Mesendoderm (in vitro differentiated cells): Measurements from ENCODE around the gene NME3.

Experiments used
- DNase-seq: peaks from one replicate; pipeline ENCODE4 v3.0.0; 2013
- H2AK5ac ChIP-seq: 2 replicates; pipeline ENCODE4 v1.6.1; 2013; ENCODE audit warnings: low read length, inconsistent platforms
- H2BK120ac ChIP-seq: 2 replicates; pipeline ENCODE4 v1.6.1; 2013; ENCODE audit warnings: low read depth, mild to moderate bottlenecking, low read length, moderate library complexity, mixed read lengths
- H2BK15ac ChIP-seq: replicated peaks from 2 replicates; pipeline ENCODE4 v1.6.1; 2013; ENCODE audit warnings: low read depth, mild to moderate bottlenecking, moderate library complexity
- H2BK5ac ChIP-seq: 2 replicates; pipeline ENCODE4 v1.6.1; 2013; ENCODE audit warnings: low read length, inconsistent platforms
- H3K18ac ChIP-seq: 2 replicates; pipeline ENCODE4 v1.6.1; 2013; ENCODE audit warnings: mild to moderate bottlenecking, low read length, mixed read lengths
- H3K23ac ChIP-seq: one replicate; pipeline ENCODE4 v1.6.1; 2013; ENCODE audit warnings: low read length
- H3K27ac ChIP-seq: 2 replicates; pipeline ENCODE4 v1.5.1; 2013; ENCODE audit warnings: low read depth, mild to moderate bottlenecking, inconsistent platforms, low read length, moderate library complexity
- H3K27me3 ChIP-seq: 2 replicates; pipeline ENCODE4 v1.6.1; 2013; ENCODE audit warnings: low read length, control low read depth, mild to moderate bottlenecking, inconsistent platforms; ENCODE audit not compliant: insufficient read depth, poor library complexity
- H3K36me3 ChIP-seq: 2 replicates; pipeline ENCODE4 v1.6.1; 2013; ENCODE audit warnings: low read length, inconsistent platforms; ENCODE audit not compliant: control insufficient read depth, insufficient read depth
- H3K4ac ChIP-seq: one replicate; pipeline ENCODE4 v1.6.1; 2013; ENCODE audit warnings: low read depth, mild to moderate bottlenecking, low read length, moderate library complexity
- H3K4me1 ChIP-seq: 2 replicates; pipeline ENCODE4 v1.6.1; 2013; ENCODE audit warnings: low read depth, low read length, inconsistent platforms; ENCODE audit not compliant: control insufficient read depth
- H3K4me2 ChIP-seq: 2 replicates; pipeline ENCODE4 v1.6.1; 2013; ENCODE audit warnings: low read length
- H3K4me3 ChIP-seq: 2 replicates; pipeline ENCODE4 v1.5.1; 2013; ENCODE audit warnings: mild to moderate bottlenecking, low read length
- H3K56ac ChIP-seq: one replicate; pipeline ENCODE4 v1.6.1; 2013; ENCODE audit warnings: low read length
- H3K79me1 ChIP-seq: 2 replicates; pipeline ENCODE4 v1.6.1; 2013; ENCODE audit warnings: low read length, inconsistent platforms
- H3K79me2 ChIP-seq: 2 replicates; pipeline ENCODE4 v1.6.1; 2013; ENCODE audit warnings: mild to moderate bottlenecking, low read length; ENCODE audit not compliant: control insufficient read depth, insufficient read depth
- H3K9ac ChIP-seq: 2 replicates; pipeline ENCODE4 v1.6.1; 2013; ENCODE audit warnings: low read length, inconsistent platforms
- H4K5ac ChIP-seq: one replicate; pipeline ENCODE4 v1.6.1; 2013; ENCODE audit warnings: low read length
- H4K8ac ChIP-seq: one replicate; pipeline ENCODE4 v1.6.1; 2013; ENCODE audit warnings: low read depth, mild to moderate bottlenecking, control low read depth, low read length, moderate library complexity
- WGBS: extraction: QIAGEN DNeasy Blood & Tissue Kit; methylation state at CpG from one replicate; pipeline ENCODE4 v1.1.7; 2013; ENCODE audit warnings: low lambda C conversion rate, missing lambda C conversion rate; ENCODE audit not compliant: insufficient coverage; ENCODE audit errors: extremely low coverage; 5-methylcytosine and 5-hydroxymethylcytosine counted together

Gene NME3

DNA sequence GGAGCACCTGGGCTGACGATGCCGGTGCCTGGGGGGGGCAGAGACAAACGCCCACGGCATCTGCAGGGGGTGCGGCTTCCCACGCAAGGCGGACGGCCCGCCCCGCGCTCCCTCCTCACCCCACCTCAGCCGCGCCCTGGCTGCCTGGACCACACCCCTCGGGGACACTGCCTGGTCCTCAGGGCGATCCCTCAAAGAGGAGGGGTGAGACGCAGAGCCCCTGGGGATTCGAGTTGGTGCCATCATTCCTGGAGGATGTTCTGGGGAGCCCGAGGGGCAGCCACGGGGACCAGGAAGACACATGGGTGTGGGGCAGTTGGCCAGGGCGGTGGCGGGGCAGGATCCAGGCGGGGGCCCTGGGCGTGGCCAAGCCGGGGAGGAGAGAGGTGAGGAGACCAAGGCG lies 18.3 kb upstream of the NME3 start:
- H3K4me2 ChIP-seq: no peak overlapping the region
- no peak overlapping the region for H4K5ac ChIP-seq
- H3K4me3 ChIP-seq: no peak overlapping the region
- H3K9ac ChIP-seq: no peak overlapping the region
- no peaks in the 10 kb centered on the region for H3K27me3 ChIP-seq
- H2BK15ac ChIP-seq: no peak overlapping the region
- H3K4me1 ChIP-seq: no peaks in the 10 kb centered on the region
- H3K27ac ChIP-seq: no peak overlapping the region
- no CpG with 5 or more reads among the region's 25 CpGs for WGBS
- peaks cover 11% of the 10 kb centered on the region for H3K79me1 ChIP-seq
- no peak for DNase-seq
- H2BK5ac ChIP-seq: no peak overlapping the region
- H2BK120ac ChIP-seq: no peak overlapping the region
- peaks cover 13% of the 10 kb centered on the region for H3K79me2 ChIP-seq
- H2AK5ac ChIP-seq: no peak overlapping the region
- no peak overlapping the region for H3K4ac ChIP-seq
- no peak overlapping the region for H4K8ac ChIP-seq
- no peak overlapping the region for H3K18ac ChIP-seq
- no peak overlapping the region for H3K56ac ChIP-seq
- no peak overlapping the region for H3K23ac ChIP-seq
- H3K36me3 ChIP-seq: peaks cover 2% of the 10 kb centered on the region

DNA sequence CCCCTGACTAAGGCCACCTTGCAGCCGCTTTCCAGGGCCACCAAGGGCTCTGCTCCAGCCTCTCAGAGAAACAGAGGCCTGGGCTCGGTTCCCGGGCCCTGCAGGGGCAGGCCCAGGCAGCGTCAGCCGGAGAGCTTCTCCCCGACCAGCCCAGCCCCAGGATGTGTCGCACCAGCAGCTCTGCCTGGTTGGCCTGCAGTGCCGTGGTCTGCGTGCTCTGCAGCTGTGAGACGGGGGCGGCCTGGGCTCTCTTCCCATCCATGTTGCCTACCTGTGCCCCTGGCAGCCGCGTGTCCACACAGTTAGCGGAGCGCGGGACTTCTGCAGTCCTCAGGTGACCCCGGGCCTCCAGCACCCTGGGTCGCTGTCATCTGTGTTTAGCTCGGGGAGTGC lies 17.4 kb upstream of the NME3 start:
- H3K23ac ChIP-seq: no peak overlapping the region
- H3K4me1 ChIP-seq: no peaks in the 10 kb centered on the region
- H3K56ac ChIP-seq: no peak overlapping the region
- WGBS: no CpG with 5 or more reads among the region's 19 CpGs
- no peaks in the 10 kb centered on the region for H3K27me3 ChIP-seq
- no peak overlapping the region for H2BK120ac ChIP-seq
- H4K5ac ChIP-seq: no peak overlapping the region
- no peak overlapping the region for H3K18ac ChIP-seq
- H3K27ac ChIP-seq: no peak overlapping the region
- peaks cover 11% of the 10 kb centered on the region for H3K79me1 ChIP-seq
- DNase-seq: no peak
- H3K4me2 ChIP-seq: no peak overlapping the region
- no peak overlapping the region for H4K8ac ChIP-seq
- H3K9ac ChIP-seq: no peak overlapping the region
- H3K4ac ChIP-seq: no peak overlapping the region
- peaks cover 19% of the 10 kb centered on the region for H3K79me2 ChIP-seq
- H3K4me3 ChIP-seq: no peak overlapping the region
- peaks cover 2% of the 10 kb centered on the region for H3K36me3 ChIP-seq
- no peak overlapping the region for H2BK15ac ChIP-seq
- H2BK5ac ChIP-seq: no peak overlapping the region
- H2AK5ac ChIP-seq: no peak overlapping the region

DNA sequence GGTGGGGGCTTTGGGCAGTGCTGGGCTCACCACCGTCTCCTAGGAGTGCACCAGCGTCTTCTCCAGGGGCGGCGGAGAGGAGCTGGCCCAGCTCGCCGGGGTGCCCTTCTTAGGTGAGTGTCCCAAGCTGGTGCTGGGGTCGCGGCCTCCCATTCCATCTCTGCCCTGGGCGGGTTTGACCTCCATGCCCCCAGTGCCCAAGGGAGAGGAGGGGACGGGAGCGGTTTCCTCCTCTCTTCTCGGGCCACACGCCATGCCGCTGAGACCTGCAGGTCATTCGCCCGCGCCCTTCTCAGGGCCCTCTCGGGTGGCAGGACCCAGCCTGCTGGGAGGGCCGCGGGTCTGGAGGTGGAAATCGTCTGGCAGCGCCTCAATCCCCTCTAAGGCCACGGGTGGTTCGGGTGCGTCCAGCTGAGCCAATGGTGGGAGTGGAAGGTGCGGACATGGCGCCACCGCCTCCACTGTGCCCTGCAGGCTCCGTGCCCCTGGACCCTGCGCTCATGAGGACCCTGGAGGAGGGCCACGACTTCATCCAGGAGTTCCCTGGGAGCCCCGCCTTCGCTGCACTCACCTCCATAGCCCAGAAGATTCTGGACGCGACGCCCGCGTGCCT lies 16.9 kb upstream of the NME3 start:
- Histone ChIP-seq H2BK120ac (no peak overlapping the region), H2BK15ac (no peak overlapping the region), H3K4me1 (no peaks in the 10 kb centered on the region), H3K79me1 (peaks cover 13% of the 10 kb centered on the region), H3K18ac (no peak overlapping the region), H3K9ac (no peak overlapping the region), H2BK5ac (no peak overlapping the region), H2AK5ac (no peak overlapping the region), H3K23ac (no peak overlapping the region), H3K27ac (no peak overlapping the region), H3K27me3 (no peaks in the 10 kb centered on the region), H3K4ac (no peak overlapping the region), H3K4me3 (no peak overlapping the region), H4K5ac (no peak overlapping the region), H3K4me2 (no peak overlapping the region), H3K36me3 (peaks cover 2% of the 10 kb centered on the region), H3K79me2 (peaks cover 22% of the 10 kb centered on the region), H4K8ac (no peak overlapping the region), H3K56ac (no peak overlapping the region)
- DNase-seq: no peak
- no CpG with 5 or more reads among the region's 38 CpGs for WGBS

DNA sequence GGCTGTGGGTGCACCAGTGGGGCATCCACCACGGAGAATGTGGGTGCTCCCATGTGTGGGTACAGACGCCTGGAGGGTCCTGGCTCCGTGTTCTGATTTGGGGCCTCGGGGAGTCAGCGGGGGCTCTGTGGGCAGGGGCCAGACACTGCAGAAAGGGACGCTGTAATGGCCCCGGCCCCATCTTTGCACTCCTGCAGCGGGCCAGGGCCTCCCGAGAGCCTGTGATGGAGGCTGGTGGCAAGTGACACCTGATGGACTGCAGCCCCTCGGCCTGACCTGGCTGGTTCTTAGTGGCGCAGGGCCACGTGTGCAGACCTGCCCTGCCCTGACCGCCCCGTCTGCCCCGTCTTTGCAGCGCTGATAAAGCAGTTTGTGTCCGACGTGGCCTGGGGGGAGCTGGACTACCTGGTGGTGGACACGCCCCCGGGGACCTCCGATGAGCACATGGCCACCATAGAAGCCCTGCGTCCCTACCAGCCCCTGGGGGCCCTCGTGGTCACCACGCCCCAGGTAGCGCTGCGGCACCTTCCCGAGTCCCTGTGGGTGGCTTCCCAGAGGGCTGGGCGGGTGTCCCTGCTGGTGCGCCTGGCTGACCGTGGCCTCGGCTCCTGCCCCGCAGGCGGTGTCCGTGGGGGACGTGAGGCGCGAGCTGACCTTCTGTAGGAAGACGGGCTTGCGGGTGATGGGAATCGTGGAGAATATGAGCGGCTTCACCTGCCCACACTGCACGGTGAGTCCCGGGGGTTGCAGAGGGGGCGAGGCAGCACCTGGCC lies 16.2 kb upstream of the NME3 start:
- H3K4me1 ChIP-seq: no peaks in the 10 kb centered on the region
- no peak overlapping the region for H2AK5ac ChIP-seq
- no CpG with 5 or more reads among the region's 44 CpGs for WGBS
- H3K79me2 ChIP-seq: peaks cover 22% of the 10 kb centered on the region
- no peak overlapping the region for H3K9ac ChIP-seq
- no peak overlapping the region for H3K4ac ChIP-seq
- peaks cover 2% of the 10 kb centered on the region for H3K36me3 ChIP-seq
- no peak overlapping the region for H3K4me2 ChIP-seq
- H2BK5ac ChIP-seq: no peak overlapping the region
- DNase-seq: no peak
- H3K4me3 ChIP-seq: no peak overlapping the region
- no peak overlapping the region for H3K56ac ChIP-seq
- H3K27me3 ChIP-seq: no peaks in the 10 kb centered on the region
- H3K79me1 ChIP-seq: peaks cover 13% of the 10 kb centered on the region
- H3K27ac ChIP-seq: no peak overlapping the region
- no peak overlapping the region for H2BK15ac ChIP-seq
- H3K23ac ChIP-seq: no peak overlapping the region
- H2BK120ac ChIP-seq: no peak overlapping the region
- no peak overlapping the region for H3K18ac ChIP-seq
- no peak overlapping the region for H4K5ac ChIP-seq
- H4K8ac ChIP-seq: no peak overlapping the region

DNA sequence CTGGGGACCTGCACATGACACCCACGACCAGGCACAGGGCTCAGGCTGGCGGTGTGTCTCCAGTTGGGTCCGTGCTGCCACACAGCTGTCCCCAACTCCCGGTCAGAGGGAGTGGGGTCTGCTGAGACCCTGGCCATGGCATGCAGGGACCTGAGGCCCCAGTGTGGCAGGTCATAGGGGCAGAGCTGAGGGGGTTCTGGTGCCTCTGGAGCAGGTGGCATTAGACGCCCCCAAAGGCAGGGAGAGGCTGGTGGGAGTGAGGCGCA lies 15.6 kb upstream of the NME3 start:
- Histone ChIP-seq H3K27ac (no peak overlapping the region), H3K4me1 (no peaks in the 10 kb centered on the region), H3K18ac (no peak overlapping the region), H3K79me2 (peaks cover 22% of the 10 kb centered on the region), H3K23ac (no peak overlapping the region), H3K9ac (no peak overlapping the region), H3K4me2 (no peak overlapping the region), H3K36me3 (peaks cover 2% of the 10 kb centered on the region), H3K27me3 (no peaks in the 10 kb centered on the region), H4K8ac (no peak overlapping the region), H3K79me1 (peaks cover 13% of the 10 kb centered on the region), H2BK15ac (no peak overlapping the region), H2AK5ac (no peak overlapping the region), H3K4ac (no peak overlapping the region), H2BK5ac (no peak overlapping the region), H3K4me3 (no peak overlapping the region), H3K56ac (no peak overlapping the region), H4K5ac (no peak overlapping the region), H2BK120ac (no peak overlapping the region)
- no CpG with 5 or more reads among the region's 6 CpGs for WGBS
- DNase-seq: no peak
